Pancreas (tissue), 10 donors: ENCODE data around the gene EBI3. TPM values are rescaled to one million over a fixed set of nuclear protein-coding genes. Genes with fewer than 3 reads are reported as not detected.
"Not testable (repeated sequence)": the region's sequence is repeated elsewhere in the genome, so short reads cannot be mapped to it uniquely, and the experiment has no call there.

Experiments
- ATAC-seq, 4 donors: fragments of 200-7000 bp; cut with Tn5 transposase; one replicate each; pipeline versions ENCODE4 v1.8.0 to v1.9.1; 2020; ENCODE audit warnings: mild to moderate bottlenecking in 4 of 4, moderate library complexity in 4 of 4
- DNase-seq, 6 donors: peaks; one replicate each; pipeline ENCODE4 v3.0.0-alpha.2; 2020
- FAIRE-seq: peaks from 2 replicates; lab custom pipeline; 2012; peaks lifted over from hg19 to GRCh38; lab: Jason Lieb, UNC
- H3K27ac ChIP-seq, 4 donors: fragments of 200-600 bp; sonication (generic); 1 replicate in 3 of 4; 2 replicates in 1 of 4; pipeline versions ENCODE4 v1.5.0 to v1.8.0; 2020
- H3K27me3 ChIP-seq, 4 donors: fragments of 200-600 bp; one replicate each; pipeline ENCODE4 v1.8.0; 2021
- H3K36me3 ChIP-seq, 3 donors: fragments of 200-600 bp; sonication (generic) in 1 of 3; one replicate each; pipeline versions ENCODE4 v1.5.0 to v1.8.0; 2020 to 2021
- H3K4me1 ChIP-seq, 3 donors: fragments of 200-600 bp; one replicate each; pipeline ENCODE4 v1.8.0; 2021
- H3K4me3 ChIP-seq, 4 donors: fragments of 200-600 bp; sonication (generic) in 2 of 4; one replicate each; pipeline versions ENCODE4 v1.5.0 to v1.8.0; 2020 to 2021
- H3K9me3 ChIP-seq, 4 donors: fragments of 200-600 bp; one replicate each; pipeline ENCODE4 v1.8.0; 2021
- CTCF ChIP-seq, 4 donors: fragments of 200-600 bp; sonication (generic) in 3 of 4; IDR thresholded peaks; one replicate each; pipeline versions ENCODE4 v1.5.0 to v1.8.0; 2021; ENCODE audit warnings: antibody characterized with exemption in 4 of 4
- WGBS, 2 donors: extraction: QIAGEN DNeasy Blood & Tissue Kit; methylation state at CpG; one replicate each; pipeline ENCODE4 v1.1.7; 2013; 5-methylcytosine and 5-hydroxymethylcytosine counted together
- intact Hi-C, 3 donors: fragments of 100-400 bp; cut with DNase I; formaldehyde crosslinking; loops; one replicate each; pipeline versions ENCODE4 v1.11.1 to v1.14.2; 2022
- polyA plus RNA-seq, 2 donors: library from polyadenylated mRNA; stranded (reverse); fragments of 200-250 nt; gene quantifications; one replicate each; pipeline ENCODE4 v1.2.3, GENCODE V29; 2013
- total RNA-seq, 6 donors: library from RNA; stranded (reverse); fragmentation: NEBNext Ultra II Directional in 4 of 6; extraction: Animal tissue kit (Norgen Biotek cat#: 25700) in 4 of 6; gene quantifications; one replicate each; pipeline versions ENCODE4 v1.2.1 to v1.2.4, GENCODE V29; 2021 to 2023
- donor health status: healthy with polysubstance abuse.
- donor health status: DM: no; HTN: no; CAD: no; lungs with moderate emphysema.
- donor health status: DM: no; HTN: no; CAD: no.
- donor health status: control.
- donor health status: control.
- donor health status: Bipolar disorder and iron deficiency.
- donor health status: DM: yes; HTN: yes; CAD: no.
- donor health status: DM: no; HTN: no; CAD: no.
- donor health status: DM: no; HTN: no; CAD: no.
- donor health status: DM: yes; HTN: yes; CAD: no.

The EBI3 gene
- total and polyA plus RNA-seq, 8 donors = 0.52 to 2.2 (median 1.2) TPM; not detected in 2

- 73 to 78% methylated on average over 9 to 10 of the region's 10 CpGs for WGBS, 2 donors
- Histone ChIP-seq H3K27ac (no peak overlapping the region), H3K9me3 (no peaks in the 10 kb centered on the region), H3K36me3 (peaks cover 0 to 10% (median 0%) of the 10 kb centered on the region in 3 donors), H3K4me3 (no peak overlapping the region), H3K4me1 (no peaks in the 10 kb centered on the region), H3K27me3 (no peaks in the 10 kb centered on the region)
- no peak for ATAC-seq
- no peak for TF ChIP-seq CTCF (IDR thresholded peaks at IDR 0.05)
- DNase-seq = no peak
- FAIRE-seq = no peak
- intact Hi-C loops = no loop called here
Observed at GRCh38 chr19:4272894-4273293, 43.6 kb downstream of the EBI3 start.

GRCh38 chr19:4274321-4274686 is 45.0 kb downstream of the EBI3 start:
- 53 to 68% methylated on average over 6 of the region's 6 CpGs for WGBS, 2 donors
- H3K36me3 ChIP-seq, H3K4me1 ChIP-seq, DNase-seq, H3K27ac ChIP-seq, intact Hi-C loops, FAIRE-seq, H3K9me3 ChIP-seq, H3K4me3 ChIP-seq, H3K27me3 ChIP-seq: not testable (repeated sequence)
- peak in 1 of 4 donors; percentile 33 for ATAC-seq

- no peak for DNase-seq
- Histone ChIP-seq H3K4me1 (peaks cover 0 to 6% (median 3%) of the 10 kb centered on the region in 3 donors), H3K9me3 (no peaks in the 10 kb centered on the region), H3K27me3 (no peaks in the 10 kb centered on the region), H3K4me3 (no peak overlapping the region), H3K36me3 (no peaks in the 10 kb centered on the region), H3K27ac (no peak overlapping the region)
- WGBS, 2 donors = 28 to 36% methylated on average over 16 of the region's 16 CpGs
- intact Hi-C loops = no loop called here
- TF ChIP-seq CTCF (IDR thresholded peaks at IDR 0.05) = no peak
- ATAC-seq = no peak
- FAIRE-seq = no peak
Observed at GRCh38 chr19:4277191-4277696, 47.9 kb downstream of the EBI3 start.

GRCh38 chr19:4278010-4278409 is 48.7 kb downstream of the EBI3 start:
- no peak for ATAC-seq
- Histone ChIP-seq H3K9me3 (no peaks in the 10 kb centered on the region), H3K27ac (no peak overlapping the region), H3K4me3 (no peak overlapping the region), H3K27me3 (no peaks in the 10 kb centered on the region), H3K4me1 (peaks cover 0 to 6% (median 3%) of the 10 kb centered on the region in 3 donors), H3K36me3 (no peaks in the 10 kb centered on the region)
- intact Hi-C loops = no loop called here
- DNase-seq = no peak
- 33 to 38% methylated on average over 4 of the region's 4 CpGs for WGBS, 2 donors
- no peak for TF ChIP-seq CTCF (IDR thresholded peaks at IDR 0.05)
- FAIRE-seq = no peak

GRCh38 chr19:4278419-4279266 is 49.3 kb downstream of the EBI3 start, which contains the start of gene SHD:
SHD (plus strand) TSS chr19:4279266; CDS start chr19:4280064, 798 bp downstream.
- no peak for TF ChIP-seq CTCF (IDR thresholded peaks at IDR 0.05)
- intact Hi-C loops = no loop called here
- DNase-seq (no peak), ATAC-seq (peak in 1 of 4 donors; percentile 30), FAIRE-seq (no peak)
- peak within 1 kb of the TSS in 2 of 4 donors; percentile 11 to 33 for H3K4me3 ChIP-seq
- H3K27me3 ChIP-seq = no peaks in the 10 kb centered on the region
- no peaks in the 10 kb centered on the region for H3K36me3 ChIP-seq
- WGBS, 2 donors = 4% methylated on average over 25 to 43 of the region's 44 CpGs
- H3K9me3 ChIP-seq = no peaks in the 10 kb centered on the region
- H3K27ac ChIP-seq = no peak within 1 kb of the TSS
- H3K4me1 ChIP-seq = peaks cover 0 to 6% (median 3%) of the 10 kb centered on the region in 3 donors
